Keratinocyte (primary cell): ENCODE measurements around the gene PRKAR1B. TPM values are rescaled to one million over a fixed set of nuclear protein-coding genes. Genes with fewer than 3 reads are reported as not detected.

Experiments used
- DNase-seq: peaks from one replicate; pipeline ENCODE4 v3.0.0-alpha.2; 2011; ENCODE audit warnings: low read depth, missing footprints, low spot score
- FAIRE-seq: peaks from 2 replicates; lab custom pipeline; 2011; peaks lifted over from hg19 to GRCh38; lab: Jason Lieb, UNC
- H2AFZ ChIP-seq: 2 replicates; pipeline ENCODE4 v1.6.0; 2012; ENCODE audit warnings: low read length, control low read depth, inconsistent platforms; ENCODE audit not compliant: control insufficient read depth
- H3K27ac ChIP-seq: 2 replicates; pipeline ENCODE4 v1.5.1; 2011; ENCODE audit warnings: low read length; ENCODE audit not compliant: control insufficient read depth, insufficient read depth
- H3K27me3 ChIP-seq: 3 replicates; pipeline ENCODE4 v1.6.0; 2011; ENCODE audit warnings: low read length; ENCODE audit not compliant: control insufficient read depth, insufficient read depth; ENCODE audit errors: extremely low read depth
- H3K36me3 ChIP-seq, 2 experiments: 2 replicates in 1 of 2; 3 replicates in 1 of 2; pipeline ENCODE4 v1.5.1; 2011; ENCODE audit warnings: low read length in 2 of 2, mild to moderate bottlenecking in 1 of 2; ENCODE audit not compliant: control insufficient read depth in 2 of 2, insufficient read depth in 2 of 2; ENCODE audit errors: extremely low read depth in 1 of 2
- H3K4me1 ChIP-seq: 3 replicates; pipeline ENCODE4 v1.5.1; 2011; ENCODE audit warnings: low read length; ENCODE audit not compliant: control insufficient read depth, insufficient read depth; ENCODE audit errors: extremely low read depth
- H3K4me2 ChIP-seq: 3 replicates; pipeline ENCODE4 v1.6.0; 2011; ENCODE audit warnings: low read depth, low read length; ENCODE audit not compliant: control insufficient read depth, insufficient read depth; ENCODE audit errors: extremely low read depth
- H3K4me3 ChIP-seq, 3 experiments: fragments of 200-600 bp in 1 of 3; sonication (generic) in 1 of 3; 2 replicates in 2 of 3; 3 replicates in 1 of 3; pipeline ENCODE4 v1.5.1; 2011 to 2016; ENCODE audit warnings: low read length in 3 of 3, mild to moderate bottlenecking in 3 of 3, control low read depth in 2 of 3, inconsistent platforms in 1 of 3, low read depth in 1 of 3, mixed read lengths in 1 of 3, mixed run types in 1 of 3, moderate library complexity in 1 of 3; ENCODE audit not compliant: control insufficient read depth in 2 of 3, insufficient read depth in 2 of 3; ENCODE audit errors: extremely low read depth in 1 of 3
- H3K79me2 ChIP-seq: 2 replicates; pipeline ENCODE4 v1.6.0; 2012; ENCODE audit warnings: low read length; ENCODE audit not compliant: control insufficient read depth, insufficient read depth
- H3K9ac ChIP-seq: 3 replicates; pipeline ENCODE4 v1.6.0; 2011; ENCODE audit warnings: low read length; ENCODE audit not compliant: control insufficient read depth, insufficient read depth; ENCODE audit errors: extremely low read depth
- H3K9me1 ChIP-seq: 3 replicates; pipeline ENCODE4 v1.6.0; 2011; ENCODE audit warnings: low read length; ENCODE audit not compliant: control insufficient read depth, insufficient read depth; ENCODE audit errors: extremely low read depth
- H3K9me3 ChIP-seq: 2 replicates; pipeline ENCODE4 v1.5.1; 2012; ENCODE audit warnings: low read depth, low read length; ENCODE audit not compliant: control insufficient read depth
- H4K20me1 ChIP-seq: 3 replicates; pipeline ENCODE4 v1.6.0; 2011; ENCODE audit warnings: low read length; ENCODE audit not compliant: control insufficient read depth, insufficient read depth; ENCODE audit errors: extremely low read depth
- CTCF ChIP-seq, 3 experiments: IDR thresholded peaks in 1 of 3; conservative IDR thresholded peaks in 1 of 3; optimal IDR thresholded peaks in 1 of 3; 2 replicates in 2 of 3; 3 replicates in 1 of 3; pipeline versions ENCODE3 to v1.5.1; 2011; ENCODE audit warnings: low read length in 3 of 3, mild to moderate bottlenecking in 3 of 3, moderate library complexity in 2 of 3, control low read depth in 1 of 3, inconsistent platforms in 1 of 3; ENCODE audit not compliant: insufficient read depth in 2 of 3; ENCODE audit errors: extremely low read depth in 1 of 3
- EZH2 ChIP-seq: IDR thresholded peaks from one replicate; pipeline ENCODE4 v1.6.1; 2012; ENCODE audit warnings: inconsistent platforms, mild to moderate bottlenecking, low read length, moderate library complexity
- dilution Hi-C: fragments of 300-500 bp; cut with MboI; formaldehyde crosslinking; loops from one replicate; pipeline ENCODE4 v1.7.0; 2020; ENCODE audit warnings: low sequenced_read_pairs; ENCODE audit not compliant: extremely low pct_ligation_motif_present
- polyA plus RNA-seq, 5 experiments: library from polyadenylated mRNA; depleted of rRNA in 3 of 5; stranded (reverse) in 3 of 5; stranded (forward) in 1 of 5; unstranded in 1 of 5; fragments of >200 nt; gene quantifications; 1 replicate in 1 of 5; 2 replicates in 3 of 5; 3 replicates in 1 of 5; pipeline versions ENCODE4 v1.2.1 to v1.2.3, GENCODE V29; 2011 to 2012; ENCODE audit warnings: missing spikeins in 2 of 5, low read depth in 1 of 5, low replicate concordance in 1 of 5

Gene PRKAR1B
- polyA plus RNA-seq, 1 donor (not counting 4 experiments of a cell fraction or from before 2014, with no cell fraction given) = 10.8 TPM

- dilution Hi-C loops = no loop called here
- no peaks in the 10 kb centered on the region for H4K20me1 ChIP-seq
- TF ChIP-seq EZH2 (no peak), CTCF (optimal IDR thresholded peaks at IDR 0.05 in 1 of 3, IDR thresholded peaks at IDR 0.05 in 1 of 3, conservative IDR thresholded peaks at IDR 0.05 in 1 of 3; ENCODE audit: extremely low read depth in 1 of 3, insufficient read depth in 2 of 3, low read length in 3 of 3) (no peak)
Observed at GRCh38 chr7:767580-767940, 40.5 kb upstream of the PRKAR1B start.

GRCh38 chr7:765383-765782 is 38.3 kb upstream of the PRKAR1B start:
- dilution Hi-C loops = no loop called here
- no peak for FAIRE-seq
- peaks cover 25 to 30% of the 10 kb centered on the region in 2 experiments for H3K36me3 ChIP-seq

More at GRCh38 chr7:767580-767940, 40.5 kb upstream of the PRKAR1B start:
- no peak for DNase-seq
- H3K9ac ChIP-seq = no peak overlapping the region
- no peaks in the 10 kb centered on the region for H3K9me1 ChIP-seq
- H2AFZ ChIP-seq = no peak overlapping the region
- no peak overlapping the region for H3K4me2 ChIP-seq
- H3K4me1 ChIP-seq = no peaks in the 10 kb centered on the region
- H3K27ac ChIP-seq = no peak overlapping the region
- no peaks in the 10 kb centered on the region for H3K79me2 ChIP-seq
- no peak for FAIRE-seq
- no peaks in the 10 kb centered on the region for H3K27me3 ChIP-seq
- H3K36me3 ChIP-seq = peaks cover 30 to 39% of the 10 kb centered on the region in 2 experiments
- H3K9me3 ChIP-seq = no peaks in the 10 kb centered on the region
- H3K4me3 ChIP-seq = no peak overlapping the region

More at GRCh38 chr7:765383-765782, 38.3 kb upstream of the PRKAR1B start:
- Histone ChIP-seq H3K9me3 (no peaks in the 10 kb centered on the region), H4K20me1 (no peaks in the 10 kb centered on the region), H3K4me3 (no peak overlapping the region), H3K4me2 (no peak overlapping the region), H3K27ac (no peak overlapping the region), H3K9me1 (no peaks in the 10 kb centered on the region), H2AFZ (no peak overlapping the region), H3K79me2 (no peaks in the 10 kb centered on the region), H3K27me3 (no peaks in the 10 kb centered on the region), H3K9ac (no peak overlapping the region), H3K4me1 (no peaks in the 10 kb centered on the region)
- TF ChIP-seq EZH2 (no peak), CTCF (optimal IDR thresholded peaks at IDR 0.05 in 1 of 3, IDR thresholded peaks at IDR 0.05 in 1 of 3, conservative IDR thresholded peaks at IDR 0.05 in 1 of 3; ENCODE audit: extremely low read depth in 1 of 3, insufficient read depth in 2 of 3, low read length in 3 of 3) (no peak)
- DNase-seq = no peak
